Stimulated activated CD4-positive, alpha-beta T cell treated with anti-CD3 and anti-CD28 coated beads, TNF-alpha, amount 100 ng/mL, for 24 hours (primary cell): Measurements from ENCODE around the gene EPHA3.

ENCODE experiments used
- DNase-seq, 3 experiments: peaks; one replicate each; pipeline ENCODE4 v3.0.0-alpha.2; 2020; ENCODE audit warnings: low read depth in 3 of 3

The EPHA3 gene

DNA sequence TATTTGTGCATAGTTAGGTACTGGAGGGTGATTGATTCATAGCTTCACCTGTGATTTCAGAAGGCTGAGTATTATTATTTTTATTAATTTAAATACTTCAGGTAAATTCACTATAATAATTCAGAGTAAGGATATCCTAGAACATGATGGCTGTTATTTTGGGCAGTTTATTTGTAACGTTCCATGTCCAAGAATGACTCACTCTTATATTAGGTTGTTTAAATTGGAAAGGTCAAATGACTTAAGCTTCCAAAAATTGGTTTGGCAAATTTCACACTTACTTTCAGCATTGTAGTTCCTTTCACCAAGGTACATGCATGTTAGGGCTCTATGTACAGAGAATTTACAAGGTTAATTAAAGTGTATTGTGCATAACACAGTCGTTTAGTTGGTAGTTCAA is 120.2 kb downstream of the EPHA3 start:
- no peak for DNase-seq

DNA sequence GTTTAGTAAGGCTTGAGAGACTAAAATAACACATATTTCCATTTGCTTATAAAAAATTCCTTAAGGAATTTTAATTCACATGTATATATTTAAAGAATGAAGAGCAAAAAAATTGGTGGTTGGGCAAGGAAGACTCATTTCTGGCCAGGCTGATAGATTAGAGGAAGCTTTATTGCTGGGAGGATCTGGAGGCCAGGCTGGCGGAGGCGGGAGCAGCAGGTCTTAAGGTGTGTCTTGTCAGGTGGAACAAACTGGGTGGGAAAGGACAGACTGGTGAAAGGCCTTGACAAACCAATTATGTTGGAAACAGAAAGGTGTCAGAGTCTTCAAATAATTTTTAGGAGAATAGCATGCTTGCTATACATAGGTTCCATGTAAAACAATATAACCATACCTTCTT is 124.7 kb downstream of the EPHA3 start:
- no peak for DNase-seq

DNA sequence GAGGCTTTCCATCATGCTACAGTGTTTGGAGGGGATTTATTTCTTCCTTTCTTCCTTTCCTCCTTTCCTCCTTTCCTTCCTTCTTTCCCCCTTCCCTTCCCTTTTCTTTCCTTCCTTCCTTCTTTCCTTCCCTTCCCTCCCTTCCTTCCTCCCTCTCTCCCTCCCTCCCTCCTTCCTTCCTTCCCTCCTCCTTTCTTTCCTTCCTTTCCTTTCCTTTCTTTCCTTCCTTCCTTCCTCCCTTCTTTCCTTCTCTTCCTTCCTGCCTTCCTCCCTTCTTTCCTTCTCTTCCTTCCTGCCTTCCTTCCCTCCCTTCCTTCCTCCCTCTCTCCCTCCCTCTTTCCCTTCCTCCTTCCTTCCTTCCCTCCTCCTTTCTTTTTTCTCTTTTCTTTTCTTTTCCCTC is 127.2 kb downstream of the EPHA3 start:
- no peak for DNase-seq

DNA sequence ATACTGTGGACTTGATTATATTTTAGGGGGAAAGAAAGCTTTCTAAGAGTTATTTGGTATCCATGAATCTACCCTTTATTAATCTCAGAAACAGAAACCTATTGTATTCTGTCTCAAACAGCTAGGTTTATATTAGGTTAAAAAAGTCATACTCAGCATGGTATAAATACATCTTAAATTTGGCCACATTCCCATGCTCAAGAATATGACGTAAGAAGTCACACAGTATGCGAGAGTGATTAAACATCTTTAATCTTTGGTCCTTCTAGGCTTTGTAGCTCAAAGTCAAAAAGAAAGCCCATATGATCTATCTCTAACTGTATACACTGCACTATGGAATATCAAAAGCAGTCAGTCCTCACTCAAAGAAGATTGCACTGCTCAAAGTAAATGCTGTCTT is 131.4 kb downstream of the EPHA3 start:
- no peak for DNase-seq

DNA sequence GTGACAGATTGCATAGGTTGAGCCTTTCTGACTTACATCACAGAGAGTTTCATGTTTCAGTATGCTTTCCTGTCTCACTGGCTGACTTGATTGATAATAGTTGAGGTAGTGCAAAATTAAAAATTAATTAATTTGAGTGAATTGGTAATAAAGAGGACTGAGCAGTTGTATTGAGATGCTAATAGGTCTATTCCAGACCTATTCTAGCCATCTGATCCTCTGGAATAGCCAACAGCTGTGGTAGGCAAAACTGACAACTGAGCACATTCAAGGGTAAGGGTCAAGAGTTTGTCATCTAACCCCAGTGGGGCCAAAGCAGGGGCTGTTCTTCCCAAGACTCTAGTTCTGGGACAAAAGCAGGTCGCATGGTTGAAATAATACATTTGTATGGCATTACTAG is 132.4 kb downstream of the EPHA3 start:
- DNase-seq, result no peak

DNA sequence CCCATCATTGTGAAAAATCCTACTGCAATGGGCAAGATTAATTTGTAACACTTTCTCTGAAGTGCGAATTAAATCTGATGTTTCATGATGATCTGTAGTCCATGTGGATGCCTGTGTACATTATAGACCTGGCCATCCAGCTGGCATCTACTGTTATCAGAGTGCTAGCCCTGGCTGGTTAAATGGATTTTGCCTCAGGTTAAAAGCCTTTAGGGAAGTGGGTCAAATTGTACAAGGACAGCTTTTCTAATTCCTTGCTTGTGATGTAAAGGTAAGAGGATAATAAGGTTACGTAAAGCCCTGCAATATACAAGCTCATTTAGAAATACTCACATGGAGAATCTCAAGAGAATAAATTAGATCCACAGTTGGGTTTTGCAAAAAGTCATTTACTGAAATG is 138.2 kb downstream of the EPHA3 start:
- no peak for DNase-seq

DNA sequence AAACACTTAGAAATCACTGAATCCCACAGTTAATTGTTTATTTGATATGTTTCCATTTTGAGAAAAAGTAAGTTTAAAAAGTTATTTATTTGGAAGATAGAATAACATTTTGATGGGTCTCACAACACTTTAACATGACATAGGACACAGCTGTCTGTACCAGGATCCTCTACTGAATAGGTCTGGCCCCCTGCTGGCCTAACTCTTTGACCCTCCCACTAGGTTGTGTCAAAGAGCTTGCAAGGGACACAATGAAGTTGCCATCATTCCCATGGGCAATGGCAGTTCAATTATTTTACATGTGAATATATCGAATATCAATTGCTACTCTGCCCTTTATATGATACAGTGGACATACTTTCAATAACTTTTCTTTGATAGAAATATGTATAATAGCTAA is 138.9 kb downstream of the EPHA3 start:
- no peak for DNase-seq

DNA sequence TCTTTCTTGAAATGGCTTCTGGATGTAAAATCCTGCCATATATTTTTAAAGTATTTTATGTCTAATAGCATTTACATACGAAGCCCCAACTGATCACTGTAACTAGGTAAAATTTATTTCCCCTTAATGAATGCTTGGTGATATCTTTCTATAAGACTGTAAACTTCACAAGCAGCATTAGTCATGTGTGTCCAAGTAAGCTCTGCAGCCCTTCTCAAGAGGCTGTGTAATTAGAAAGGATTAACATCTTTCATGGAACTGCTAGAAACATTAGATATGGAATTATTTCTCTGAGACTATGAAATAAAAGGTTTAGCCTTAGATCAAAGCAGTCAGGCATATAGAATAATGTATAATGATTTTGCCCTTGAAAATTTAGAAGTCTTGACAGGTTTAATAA is 143.3 kb downstream of the EPHA3 start:
- no peak for DNase-seq

DNA sequence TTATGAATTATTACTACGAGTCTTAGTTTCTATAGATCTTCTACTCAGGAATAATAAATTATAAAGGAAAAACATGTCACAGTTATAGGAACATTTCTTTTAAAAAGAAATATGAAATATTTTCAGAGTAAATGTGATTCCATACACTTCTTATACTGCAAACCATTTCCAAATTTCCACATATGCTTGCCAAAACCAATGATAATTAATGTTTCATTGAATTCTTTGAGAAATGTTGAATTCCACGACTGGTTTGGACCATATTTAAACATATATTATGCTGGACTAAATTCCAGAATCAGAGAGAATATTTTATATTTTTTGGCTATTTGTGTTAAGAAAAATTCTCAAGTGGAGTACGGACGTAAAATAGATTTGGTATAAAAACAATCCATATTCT is 144.6 kb downstream of the EPHA3 start:
- no peak for DNase-seq

DNA sequence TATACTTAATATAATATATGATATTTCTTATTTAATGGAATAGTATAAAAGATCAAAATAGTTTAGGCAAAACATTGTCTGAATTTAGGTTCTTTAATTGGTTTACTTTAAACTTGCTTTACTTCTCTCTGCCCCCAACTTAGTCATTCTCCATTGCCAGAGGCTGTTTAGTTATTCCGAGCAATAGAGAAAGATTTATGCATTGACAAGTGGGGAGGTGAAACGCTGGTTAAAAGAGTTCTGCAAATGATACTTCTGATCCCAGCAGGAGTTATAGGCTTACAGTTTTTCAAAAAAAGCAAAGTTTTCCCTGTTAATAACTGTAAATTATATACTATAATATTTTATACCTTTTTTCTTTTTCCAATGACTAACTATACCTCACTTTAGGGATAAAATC is 145.4 kb downstream of the EPHA3 start:
- no peak for DNase-seq

DNA sequence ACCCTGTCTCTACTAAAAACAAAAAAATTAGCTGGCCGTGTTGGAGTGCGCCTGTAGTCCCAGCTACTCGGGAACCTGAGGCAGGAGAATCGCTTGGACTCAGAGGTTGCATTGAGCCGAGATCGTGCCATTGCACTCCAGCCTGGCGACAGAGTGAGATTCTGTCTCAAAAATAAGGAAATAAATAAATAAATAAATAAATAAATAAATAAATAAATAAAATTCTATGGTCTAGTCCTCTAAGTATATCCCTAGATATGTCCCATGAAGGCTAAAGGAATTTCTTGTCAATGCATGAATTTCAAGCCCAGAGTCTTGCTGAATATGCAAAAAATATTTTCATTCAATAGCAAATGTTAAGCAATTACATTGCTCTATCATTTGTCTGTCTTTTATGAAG is 149.0 kb downstream of the EPHA3 start:
- no peak for DNase-seq

DNA sequence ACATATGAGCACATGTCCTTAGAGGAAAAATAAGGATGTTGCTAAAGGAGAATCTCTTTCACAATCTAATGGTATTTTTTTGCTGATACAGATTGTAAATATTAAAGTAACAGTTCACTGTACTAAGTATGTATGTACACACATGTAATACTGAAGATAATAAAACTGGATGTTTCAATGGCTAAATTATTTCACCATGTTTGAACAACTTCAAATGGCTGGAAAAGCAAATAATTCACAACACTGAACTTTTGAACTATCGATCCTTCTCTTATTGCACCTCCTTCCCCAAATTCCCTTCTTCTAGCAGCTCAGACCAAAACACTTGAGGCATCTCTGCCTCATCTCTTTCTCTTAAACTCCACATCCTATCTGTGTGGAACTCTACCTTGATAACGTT is 149.5 kb downstream of the EPHA3 start:
- DNase-seq, result no peak

DNA sequence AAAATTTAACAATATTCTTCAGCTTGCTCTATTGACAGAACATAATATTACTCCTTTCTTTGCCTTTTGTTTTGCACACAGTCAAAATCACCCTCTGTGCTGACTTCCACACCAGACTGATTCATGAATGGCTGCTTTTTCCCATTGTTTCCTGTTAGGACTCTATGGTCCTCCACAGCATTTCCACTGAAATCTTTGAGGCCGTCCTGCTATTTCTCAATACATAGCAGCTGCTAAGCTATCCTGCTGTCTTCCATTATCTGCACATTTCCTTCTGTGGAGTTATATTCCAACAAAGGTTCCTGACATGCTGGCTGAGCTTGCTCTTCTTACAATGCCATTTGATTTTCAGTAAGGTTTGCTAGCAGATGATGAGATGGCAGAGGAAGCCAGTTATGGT is 153.3 kb downstream of the EPHA3 start:
- DNase-seq, result no peak

DNA sequence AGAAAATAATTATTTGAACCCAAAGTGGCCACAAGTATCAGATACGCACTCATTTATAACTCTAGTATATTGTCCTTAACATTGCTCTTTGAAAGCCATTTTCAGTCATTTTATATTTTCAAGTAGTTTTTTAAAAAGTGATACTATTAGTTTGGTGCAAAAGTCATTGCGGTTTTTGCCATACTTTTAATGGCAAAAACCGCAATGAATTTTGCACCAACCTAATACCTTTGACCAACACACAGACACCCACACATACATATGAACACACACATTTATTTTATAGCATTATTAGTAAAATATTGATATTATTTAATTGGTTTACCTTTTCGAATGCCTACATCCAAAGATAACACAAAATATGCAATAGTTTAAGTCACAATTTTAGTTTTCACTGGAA is 154.3 kb downstream of the EPHA3 start:
- no peak for DNase-seq

DNA sequence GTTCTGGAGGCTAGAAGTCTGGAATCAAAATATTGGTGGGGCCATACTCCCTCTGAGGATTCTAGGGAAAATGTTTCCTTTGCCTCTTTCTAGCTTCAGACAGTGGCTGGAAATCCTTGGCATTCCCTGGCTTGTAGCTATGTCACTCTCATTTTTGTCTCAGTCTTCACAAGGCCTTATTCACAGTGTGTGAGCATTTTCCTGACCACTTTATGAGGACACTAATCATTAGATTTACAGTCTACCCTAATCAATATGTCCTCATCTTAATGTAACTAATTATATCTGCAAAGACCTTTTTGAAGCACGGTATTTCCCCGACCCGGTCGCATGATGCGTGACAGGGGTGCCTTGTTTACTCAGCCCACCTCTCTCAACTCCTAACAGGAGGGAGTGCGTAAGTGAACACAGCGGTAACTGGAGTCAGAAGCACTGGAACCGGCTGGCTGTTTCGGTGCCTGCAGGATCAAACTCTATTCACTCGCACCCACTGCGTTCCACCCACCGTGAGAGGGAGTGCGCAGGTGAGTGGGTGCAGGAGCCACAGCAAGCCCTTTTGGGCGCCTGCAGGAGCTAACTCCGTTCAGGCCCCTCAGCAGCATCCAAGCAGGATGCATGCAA is 155.0 kb downstream of the EPHA3 start:
- no peak for DNase-seq

DNA sequence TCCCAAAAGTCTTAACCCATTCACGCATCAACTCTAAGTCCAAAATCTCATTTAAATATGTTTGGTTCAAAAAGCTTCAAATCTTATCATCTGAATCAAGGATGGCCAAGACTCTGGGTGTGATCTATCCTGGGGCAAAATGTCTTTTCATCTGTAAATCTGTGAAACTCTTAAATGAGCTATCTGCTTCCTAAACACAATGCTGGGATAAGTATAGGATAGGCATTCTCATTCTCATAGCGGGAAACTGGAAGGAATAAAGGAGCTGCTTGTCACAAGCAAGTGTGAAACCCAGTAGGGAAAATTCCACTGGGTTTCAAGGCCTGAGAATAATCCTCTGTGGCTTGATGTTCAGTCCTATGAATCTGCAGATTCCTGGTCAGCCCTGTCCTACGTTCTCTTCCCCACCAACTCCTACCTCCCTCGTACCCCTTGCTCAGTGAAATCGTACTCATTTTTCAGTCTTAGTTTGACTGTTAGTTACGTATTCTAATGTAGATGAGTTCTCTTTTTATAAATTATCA is 156.7 kb downstream of the EPHA3 start:
- no peak for DNase-seq

DNA sequence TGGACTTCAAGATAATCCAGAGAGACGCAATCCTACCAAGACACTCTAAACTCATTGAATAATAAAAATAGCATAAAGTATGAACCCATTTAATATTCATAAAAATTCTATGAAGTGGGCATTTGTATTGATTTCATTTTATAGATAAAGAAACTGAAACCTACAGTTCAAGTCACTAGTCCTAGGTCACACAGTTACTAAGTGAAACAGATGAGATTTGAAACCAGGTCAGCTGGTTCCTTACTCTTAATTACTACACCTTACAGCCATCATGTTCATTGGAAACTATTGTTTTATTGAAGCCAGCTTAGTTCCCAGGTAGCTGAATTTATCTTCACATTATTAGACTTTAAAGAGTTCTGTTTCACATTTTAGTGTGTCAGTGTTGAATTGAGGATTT is 158.7 kb downstream of the EPHA3 start:
- DNase-seq, result no peak

DNA sequence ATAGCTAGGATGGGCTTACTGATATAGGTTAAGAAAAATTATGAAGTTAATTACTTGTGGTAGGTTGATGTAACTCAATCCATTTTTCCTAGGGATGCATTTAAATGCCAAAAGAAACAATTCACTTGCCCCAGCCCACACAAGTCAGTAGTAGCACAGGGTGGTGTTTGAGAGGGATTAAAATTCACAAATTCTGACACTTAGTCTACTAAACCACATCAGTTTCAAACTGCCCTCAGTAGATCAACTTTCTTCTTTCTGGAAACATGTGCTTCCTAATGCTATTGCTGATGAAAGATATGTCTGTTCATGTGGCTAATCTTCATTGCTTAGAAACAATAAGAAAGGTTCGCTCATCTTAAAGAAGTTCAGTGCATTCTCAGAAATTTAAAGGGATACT is 160.6 kb downstream of the EPHA3 start:
- no peak for DNase-seq

DNA sequence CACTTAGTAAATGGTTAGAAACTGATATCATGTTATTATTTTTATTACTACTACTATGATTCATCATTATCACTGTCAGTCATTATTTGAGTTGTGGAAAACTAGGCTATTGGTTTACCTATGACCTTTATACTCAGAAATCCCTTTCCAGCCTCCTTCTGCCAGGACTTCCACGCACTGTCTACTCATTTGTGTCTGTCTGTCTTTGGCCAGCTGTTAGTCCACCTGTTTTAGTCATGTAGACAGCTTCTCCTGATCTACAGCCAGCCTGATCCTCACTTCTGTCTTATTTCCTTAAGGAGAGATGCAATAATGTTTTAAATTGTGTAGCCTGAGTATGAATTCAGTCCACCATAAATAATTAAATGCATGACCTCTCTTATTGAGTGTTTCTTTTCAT is 162.8 kb downstream of the EPHA3 start:
- DNase-seq, result no peak

DNA sequence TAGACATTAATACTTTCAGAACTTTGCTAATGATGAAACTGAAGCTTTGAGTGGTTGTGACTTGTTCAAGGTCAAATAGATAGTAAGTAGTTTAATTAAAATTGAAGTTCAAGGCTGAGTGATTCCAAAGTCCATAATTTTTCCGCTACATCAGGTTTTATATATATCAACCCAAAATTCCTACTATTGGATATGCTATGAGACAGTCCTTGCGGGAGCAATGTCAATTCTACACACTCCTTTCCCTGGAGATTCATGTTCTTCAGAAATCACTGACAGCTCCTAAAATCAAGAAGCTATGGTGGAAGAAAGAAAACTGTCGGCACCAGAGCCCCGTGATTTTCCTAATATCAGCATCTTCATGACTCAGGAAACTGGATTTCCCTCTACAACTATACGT is 167.6 kb downstream of the EPHA3 start:
- DNase-seq, result no peak

DNA sequence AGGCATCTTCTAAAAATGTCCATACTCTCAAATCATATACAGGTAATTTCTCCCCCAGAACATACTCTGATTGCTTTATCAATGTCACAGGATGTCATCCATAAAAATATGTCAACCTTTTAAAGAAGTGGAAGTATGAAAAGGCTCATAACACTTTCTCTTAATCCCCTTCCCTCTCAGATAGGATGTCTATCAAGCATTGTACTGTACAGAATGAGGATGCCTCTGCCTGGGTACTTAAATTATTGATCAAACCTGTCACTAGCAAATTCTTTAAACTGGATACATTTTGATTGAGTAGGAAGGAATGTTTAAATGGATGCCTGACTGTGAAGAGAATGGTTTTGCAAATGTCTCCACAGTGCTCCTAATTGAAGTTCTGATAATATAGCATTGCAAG is 168.7 kb downstream of the EPHA3 start:
- DNase-seq, result no peak

DNA sequence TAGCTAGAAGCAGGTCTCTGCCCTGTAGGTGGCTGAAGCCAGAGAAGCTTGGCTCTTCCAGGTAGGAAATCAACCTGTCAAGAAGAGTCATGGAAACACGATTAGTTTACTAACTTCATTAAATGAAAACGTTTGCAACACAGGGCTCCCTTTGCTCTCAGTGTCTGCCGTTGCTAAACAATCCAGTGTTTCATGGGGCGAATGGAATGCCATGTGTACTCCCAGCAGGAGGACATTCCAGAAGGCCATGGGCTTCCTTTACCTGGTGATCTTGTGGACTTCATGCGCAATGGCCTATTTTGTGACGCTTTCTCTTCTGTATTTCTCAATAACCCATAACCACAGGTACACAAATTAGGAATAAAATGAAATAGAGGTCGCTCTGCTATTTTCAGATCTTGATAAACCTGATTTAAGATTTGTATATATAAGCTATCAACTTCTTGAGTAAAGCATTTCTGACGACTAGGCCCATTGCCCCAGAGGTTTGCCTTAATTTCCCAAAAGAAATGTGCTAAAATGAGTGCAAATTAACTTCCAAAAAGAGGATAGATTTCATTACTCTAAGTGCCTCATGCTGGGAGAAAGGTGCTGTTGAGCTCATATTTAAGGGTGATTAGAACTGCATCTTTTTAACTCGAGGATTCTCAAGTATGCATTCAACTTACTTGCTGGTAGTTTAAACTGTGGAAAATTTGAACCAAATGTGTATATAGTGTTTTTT is 171.0 kb downstream of the EPHA3 start:
- DNase-seq, result no peak

DNA sequence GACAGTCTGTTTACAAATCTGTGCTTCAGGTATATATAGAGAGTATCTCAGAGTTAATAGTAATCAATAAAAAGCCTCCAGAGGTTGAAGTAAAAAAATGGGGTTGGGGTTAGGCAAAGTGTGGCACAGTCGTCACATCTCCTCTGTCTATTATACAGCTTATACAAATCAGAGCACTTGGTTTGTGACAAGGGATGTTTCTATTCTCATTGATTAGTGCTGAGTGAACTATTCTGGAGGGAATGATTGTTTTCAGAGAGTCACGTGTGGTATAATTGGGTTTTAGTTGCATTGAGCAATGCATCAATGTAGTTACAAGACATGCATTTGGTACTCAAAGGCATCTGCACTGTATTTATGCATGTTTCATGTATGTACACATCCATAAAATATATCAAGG is 172.9 kb downstream of the EPHA3 start:
- DNase-seq, result no peak
